ENCODE measurements around the gene POLR3H.
A peak's percentile ranks its signal among the peaks of the same experiment; 100 is the strongest.

Gene POLR3H

GRCh38 chr22:41513391-41513790, 30.9 kb downstream of the POLR3H start:
- no peak for DNase-seq

GRCh38 chr22:41512421-41513194, 31.7 kb downstream of the POLR3H start:
- DNase-seq = no peak

GRCh38 chr22:41511521-41511968, 32.7 kb downstream of the POLR3H start:
- DNase-seq = no peak

- no peak for DNase-seq
These were observed 35.5 kb downstream of the POLR3H start for GRCh38 chr22:41508770-41509170.

DNA sequence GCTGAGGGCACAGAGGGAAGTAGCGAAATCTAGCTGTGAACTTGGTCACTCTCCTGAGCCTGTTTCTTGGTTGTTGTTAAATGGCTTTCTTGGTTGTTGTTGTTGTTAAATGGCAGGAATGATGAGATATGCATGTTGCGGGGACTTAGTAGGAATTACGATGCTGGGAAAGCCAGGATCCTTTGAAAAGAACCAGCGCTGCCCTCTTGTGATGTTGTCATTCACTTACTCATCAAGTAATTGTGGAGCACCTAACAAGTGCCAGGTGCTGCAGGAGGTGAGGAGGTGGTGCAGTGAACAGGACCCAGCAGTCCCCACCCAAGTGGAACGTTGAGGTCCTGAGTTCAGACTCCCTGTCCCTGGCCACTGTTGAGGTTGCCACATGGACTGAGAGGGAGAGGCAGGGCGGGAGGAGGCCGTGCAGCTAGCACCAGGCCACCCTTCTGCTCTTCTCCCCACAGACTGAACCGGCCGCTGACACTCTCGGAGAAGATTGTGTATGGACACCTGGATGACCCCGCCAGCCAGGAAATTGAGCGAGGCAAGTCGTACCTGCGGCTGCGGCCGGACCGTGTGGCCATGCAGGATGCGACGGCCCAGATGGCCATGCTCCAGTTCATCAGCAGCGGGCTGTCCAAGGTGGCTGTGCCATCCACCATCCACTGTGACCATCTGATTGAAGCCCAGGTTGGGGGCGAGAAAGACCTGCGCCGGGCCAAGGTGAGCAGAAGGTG, 36.8 kb downstream of the POLR3H start:
- DNase-seq = no peak

GRCh38 chr22:41505511-41506220, 38.6 kb downstream of the POLR3H start:
- DNase-seq = no peak

GRCh38 chr22:41504816-41505215, 39.5 kb downstream of the POLR3H start:
- no peak for DNase-seq

- DNase-seq = no peak
These were observed 39.9 kb downstream of the POLR3H start for GRCh38 chr22:41504397-41504796.

DNA sequence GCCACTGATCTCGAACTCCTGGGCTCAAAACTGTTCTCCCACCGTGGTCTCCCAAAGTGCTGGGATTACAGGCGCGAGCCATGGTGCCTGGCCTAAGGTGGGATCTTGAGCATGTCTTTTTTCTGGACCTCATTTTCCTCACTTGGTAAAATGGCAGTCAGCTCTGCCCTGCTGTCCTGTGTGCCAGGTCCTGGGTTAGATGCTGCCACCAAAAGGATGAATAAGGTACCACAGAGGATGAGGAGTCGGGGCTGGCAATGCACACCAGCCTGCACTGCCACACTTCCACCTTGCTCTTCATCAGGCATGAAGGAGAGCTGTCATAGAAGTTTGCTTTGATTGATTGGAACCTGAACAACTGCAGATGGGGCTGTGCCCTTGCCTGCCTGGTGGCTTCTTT, 43.1 kb downstream of the POLR3H start:
- peak in 3 of 4 experiments; percentile 27 to 38 (median 36) for DNase-seq

DNA sequence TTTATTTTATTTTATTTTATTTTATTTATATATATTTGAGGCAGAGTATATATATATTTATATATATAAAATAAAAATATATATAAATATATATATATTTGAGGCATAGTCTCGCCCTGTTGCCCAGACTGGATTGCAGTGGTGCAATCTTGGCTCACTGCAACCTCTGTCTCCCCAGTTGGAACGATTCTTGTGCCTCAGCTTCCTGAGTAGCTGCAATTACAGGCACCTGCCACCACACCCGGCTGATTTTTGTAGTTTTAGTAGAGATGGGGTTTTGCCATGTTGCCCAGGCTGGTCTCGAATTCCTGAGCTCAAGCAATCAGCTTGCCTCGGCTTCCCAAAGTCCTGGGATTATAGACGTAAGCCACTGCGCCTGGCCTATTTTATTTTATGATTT, 44.0 kb downstream of the POLR3H start:
- no peak for DNase-seq

DNA sequence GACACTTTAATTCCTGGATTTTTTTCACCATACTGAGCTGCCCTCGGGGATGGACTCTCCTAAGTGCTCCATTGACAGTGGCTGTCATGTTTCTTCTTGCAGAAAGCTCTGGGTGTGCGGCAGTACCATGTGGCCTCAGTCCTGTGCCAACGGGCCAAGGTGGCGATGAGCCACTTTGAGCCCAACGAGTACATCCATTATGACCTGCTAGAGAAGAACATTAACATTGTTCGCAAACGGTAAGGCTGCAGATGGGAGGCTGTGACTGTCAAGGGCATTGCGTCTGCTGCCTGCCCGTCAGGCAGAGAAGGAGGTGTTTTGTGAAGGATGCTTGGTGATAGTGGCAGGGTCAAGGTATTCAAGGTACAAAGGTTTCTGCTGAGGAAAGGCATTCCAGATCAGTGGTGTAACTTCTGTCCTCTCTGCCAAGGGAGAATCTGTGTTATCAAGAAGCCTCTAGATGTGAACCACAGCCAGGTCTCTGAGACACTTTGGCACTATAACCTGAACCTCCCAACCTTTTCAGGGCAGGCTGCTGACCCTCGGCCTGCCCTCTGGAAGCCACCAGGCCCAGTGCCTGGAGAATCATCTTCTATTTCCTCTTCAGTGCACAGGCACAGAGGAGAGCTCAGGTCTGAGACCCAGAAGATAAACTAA, 44.5 kb downstream of the POLR3H start:
- DNase-seq = no peak

GRCh38 chr22:41498303-41498835, 45.9 kb downstream of the POLR3H start:
- DNase-seq = no peak

- DNase-seq = no peak
These were observed 52.7 kb downstream of the POLR3H start for GRCh38 chr22:41491374-41492100.

DNA sequence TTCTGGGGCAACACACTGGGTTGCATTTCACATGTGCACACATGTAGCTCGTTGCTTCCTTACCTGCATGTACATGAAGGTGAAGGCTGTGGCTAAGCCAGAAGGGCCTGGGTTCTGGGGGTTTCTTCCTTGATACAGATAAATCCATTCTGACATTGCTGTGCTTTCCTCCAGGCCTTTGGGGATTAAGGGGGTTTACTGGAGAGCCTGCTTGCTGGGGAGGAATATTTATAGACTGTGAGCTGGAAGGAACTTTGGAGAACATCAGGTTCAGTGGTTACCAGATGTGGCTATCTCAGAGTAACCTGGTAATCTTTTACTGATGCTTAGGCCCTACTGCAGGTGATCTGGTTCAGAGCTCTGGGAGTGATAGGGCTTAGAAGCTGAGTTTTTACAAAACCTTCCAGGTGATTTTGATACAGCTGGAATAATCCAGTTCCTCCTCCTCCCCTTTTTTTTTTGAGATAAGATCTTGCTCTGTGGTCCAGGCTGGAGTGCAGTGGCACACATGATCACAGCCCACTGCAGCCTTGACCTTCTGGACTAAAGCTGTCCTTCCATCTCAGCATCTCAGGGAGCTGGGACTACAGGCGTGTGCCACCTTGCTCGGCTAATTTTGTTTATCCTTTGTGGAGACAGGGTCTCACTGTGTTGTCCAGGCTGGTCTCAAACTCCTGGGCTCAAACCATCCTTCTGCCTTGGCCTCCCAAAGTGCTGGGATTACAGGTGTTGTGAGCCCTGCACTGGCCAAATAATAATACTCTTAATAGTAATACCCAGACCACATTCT, 55.5 kb downstream of the POLR3H start:
- no peak for DNase-seq

GRCh38 chr22:41488076-41488475, 56.2 kb downstream of the POLR3H start:
- DNase-seq = no peak

GRCh38 chr22:41487037-41487935, 57.0 kb downstream of the POLR3H start:
- no peak for DNase-seq

DNA sequence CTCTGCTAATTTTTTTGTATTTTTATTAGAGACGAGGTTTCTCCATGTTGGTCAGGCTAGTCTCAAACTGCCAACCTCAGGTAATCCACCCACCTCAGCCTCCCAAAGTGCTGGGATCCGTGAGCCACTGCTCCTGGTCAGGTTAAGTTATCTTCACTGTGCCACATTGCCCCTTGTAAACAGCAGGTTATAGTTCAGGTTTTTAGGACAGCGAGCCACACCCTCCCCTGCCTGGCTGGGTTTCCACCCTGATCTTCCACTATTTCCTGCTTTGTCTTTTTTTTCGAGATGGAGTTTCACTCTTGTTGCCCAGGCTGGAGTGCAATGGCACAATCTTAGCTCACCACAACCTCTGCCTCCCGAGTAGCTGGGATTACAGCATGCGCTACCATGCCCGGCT, 59.2 kb downstream of the POLR3H start:
- DNase-seq = no peak

DNA sequence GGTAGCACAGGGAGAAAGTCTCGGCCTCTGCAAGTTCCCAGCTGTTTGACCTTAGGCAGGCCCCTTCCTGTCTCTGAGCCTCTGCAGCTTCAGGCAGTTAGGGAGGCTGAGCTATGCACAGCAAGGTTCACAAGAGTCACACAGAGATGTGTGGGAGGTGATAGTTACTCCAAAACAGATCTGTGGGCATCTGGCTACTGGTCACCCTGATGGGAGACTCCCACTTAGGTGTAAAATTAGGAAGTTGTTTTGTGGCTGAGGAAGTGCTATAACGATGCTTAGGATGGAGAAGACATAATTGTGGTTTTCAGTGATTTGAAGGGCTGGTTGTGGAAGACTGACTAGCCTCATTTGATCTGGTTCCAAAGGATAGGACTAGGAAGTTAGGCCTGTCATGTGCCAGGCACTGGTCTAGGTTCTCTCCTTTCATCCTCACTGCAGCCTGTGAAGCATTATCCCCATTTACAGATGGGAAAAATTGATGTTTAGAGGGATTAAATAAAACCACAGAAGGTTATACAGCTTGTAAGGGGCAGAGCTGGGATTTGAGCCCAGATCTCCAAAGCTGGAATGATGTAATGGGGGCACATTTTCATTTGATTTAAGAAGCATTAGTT, 61.8 kb downstream of the POLR3H start:
- DNase-seq = peak; percentile 76 to 94 (median 83)

GRCh38 chr22:41481925-41482318, 62.3 kb downstream of the POLR3H start:
- no peak for DNase-seq

Measured in suppressor macrophage (primary cell).